Transverse colon (tissue), 4 donors: ENCODE results near the gene TRPM4. TPM values are rescaled to one million over a fixed set of nuclear protein-coding genes. Genes with fewer than 3 reads are reported as not detected.

ENCODE experiments used
- DNase-seq: peaks from one replicate; pipeline ENCODE4 v3.0.0-alpha.2; 2019
- H3K27ac ChIP-seq, 4 donors: fragments of 200-600 bp; sonication (generic); 2 replicates each; pipeline ENCODE4 v1.5.1; 2016 to 2018; ENCODE audit warnings: inconsistent platforms in 4 of 4
- H3K27me3 ChIP-seq: fragments of 200-600 bp; sonication (generic); 2 replicates; pipeline ENCODE4 v1.5.1; 2017; ENCODE audit warnings: inconsistent platforms
- H3K36me3 ChIP-seq, 4 donors: fragments of 200-600 bp; sonication (generic); 2 replicates each; pipeline ENCODE4 v1.5.1; 2017 to 2019; ENCODE audit warnings: inconsistent platforms in 4 of 4
- H3K4me1 ChIP-seq, 4 donors: fragments of 200-600 bp; sonication (generic); 2 replicates each; pipeline ENCODE4 v1.5.1; 2017 to 2020; ENCODE audit warnings: inconsistent platforms in 4 of 4
- H3K4me3 ChIP-seq, 4 donors: fragments of 200-600 bp; sonication (generic); 1 replicate in 1 of 4; 2 replicates in 3 of 4; pipeline versions ENCODE4 v1.5.1 to v1.6.1; 2017 to 2019; ENCODE audit warnings: inconsistent platforms in 4 of 4
- H3K9me3 ChIP-seq, 2 donors: fragments of 200-600 bp; sonication (generic); 2 replicates each; pipeline ENCODE4 v1.5.1; 2017 to 2019; ENCODE audit warnings: inconsistent platforms in 2 of 2
- CTCF ChIP-seq, 5 experiments: fragments of 200-600 bp in 3 of 5; fragments of 450-650 bp in 2 of 5; sonication (generic) in 3 of 5; IDR thresholded peaks; 1 replicate in 2 of 5; 2 replicates in 3 of 5; pipeline ENCODE4 v1.5.1; 2016 to 2017; ENCODE audit warnings: antibody characterized with exemption in 5 of 5, inconsistent platforms in 3 of 5, mild to moderate bottlenecking in 2 of 5, moderate library complexity in 1 of 5
- EP300 ChIP-seq: sonication (generic); formaldehyde crosslinking; IDR thresholded peaks from one replicate; pipeline ENCODE4 v1.6.1; 2017; ENCODE audit warnings: antibody characterized with exemption, low read depth
- POLR2A ChIP-seq: fragments of 450-650 bp; IDR thresholded peaks from one replicate; pipeline ENCODE4 v1.6.1; 2016; ENCODE audit warnings: antibody characterized with exemption, mild to moderate bottlenecking, moderate library complexity
- POLR2AphosphoS5 ChIP-seq, 3 donors: sonication (generic); formaldehyde crosslinking; IDR thresholded peaks; one replicate each; pipeline ENCODE4 v1.6.1; 2016; ENCODE audit warnings: antibody characterized with exemption in 3 of 3
- WGBS, 2 donors: methylation state at CpG; one replicate each; pipeline ENCODE4 v1.1.5; 2018; ENCODE audit warnings: low coverage in 1 of 2; 5-methylcytosine and 5-hydroxymethylcytosine counted together
- in situ Hi-C, 4 donors: fragments of 200-750 bp; cut with MboI; loops; one replicate each; pipeline versions ENCODE4 v1.15.0 to v1.15.1; 2017; ENCODE audit warnings: low sequenced_read_pairs in 3 of 4, low pct_ligation_motif_present in 1 of 4, low pct_unique_long_range_greater_than_20kb in 1 of 4
- intact Hi-C: fragments of 100-400 bp; cut with DNase I; formaldehyde crosslinking; loops from one replicate; pipeline ENCODE4 v1.15.1; 2023; ENCODE audit warnings: low total_unique reads
- total RNA-seq, 4 donors: library from RNA; depleted of rRNA; stranded (reverse); fragments of >200 nt; gene quantifications; one replicate each; pipeline ENCODE4 v1.1.0, GENCODE V29; 2016

TRPM4 gene
- total RNA-seq, 4 donors from 2014 or later, result 247 to 884 (median 568) TPM

DNA sequence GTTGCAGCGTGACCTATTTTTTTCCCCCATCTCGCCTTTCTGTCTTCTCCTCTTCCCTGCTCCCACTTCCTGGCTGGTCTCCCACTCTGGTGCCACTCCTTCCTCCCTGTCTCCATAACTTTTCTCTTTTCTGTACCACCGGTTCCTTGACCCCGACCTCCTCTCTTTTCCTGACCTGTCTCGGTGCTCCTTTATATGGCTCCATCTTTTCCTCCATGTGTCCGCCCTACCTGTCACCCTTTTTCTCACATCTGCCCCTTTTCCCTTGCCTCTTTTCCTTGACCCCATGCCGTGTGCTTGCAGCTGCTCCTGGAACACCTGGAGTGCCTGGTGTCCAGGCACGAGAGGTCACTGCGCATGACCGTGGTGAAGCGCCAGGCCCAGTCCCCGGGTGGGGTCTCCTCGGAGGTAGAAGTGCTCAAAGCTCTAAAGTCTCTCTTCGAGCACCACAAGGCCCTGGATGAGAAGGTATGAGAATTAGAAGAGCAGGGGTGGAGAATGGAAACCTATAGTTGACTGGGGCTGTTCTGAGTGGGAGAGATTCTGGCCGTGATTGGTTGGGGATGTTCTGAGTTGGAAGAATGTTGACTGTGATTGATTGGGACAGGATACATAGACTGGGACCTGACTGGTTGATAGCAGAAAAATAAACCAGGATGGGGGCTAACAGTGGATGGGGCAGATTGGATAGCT, 28.9 kb upstream of the TRPM4 start:
- Histone ChIP-seq H3K4me3 (peak overlapping the region in 3 of 4 donors; percentile 11 to 41 (median 21)), H3K27ac (peak overlapping the region; percentile 65 to 78 (median 72)), H3K27me3 (no peaks in the 10 kb centered on the region), H3K36me3 (no peaks in the 10 kb centered on the region), H3K4me1 (peaks cover 6 to 42% (median 21%) of the 10 kb centered on the region in 4 donors), H3K9me3 (no peaks in the 10 kb centered on the region)
- no peak for TF ChIP-seq EP300
- no peak for TF ChIP-seq CTCF (IDR thresholded peaks at IDR 0.05)
- TF ChIP-seq POLR2A, result no peak
- TF ChIP-seq POLR2AphosphoS5 (IDR thresholded peaks at IDR 0.05), result no peak
- no peak for DNase-seq
- WGBS, 2 donors, result 34 to 52% methylated on average over 15 of the region's 15 CpGs
- in situ Hi-C loops (no loop called here), intact Hi-C loops (no loop called here)

DNA sequence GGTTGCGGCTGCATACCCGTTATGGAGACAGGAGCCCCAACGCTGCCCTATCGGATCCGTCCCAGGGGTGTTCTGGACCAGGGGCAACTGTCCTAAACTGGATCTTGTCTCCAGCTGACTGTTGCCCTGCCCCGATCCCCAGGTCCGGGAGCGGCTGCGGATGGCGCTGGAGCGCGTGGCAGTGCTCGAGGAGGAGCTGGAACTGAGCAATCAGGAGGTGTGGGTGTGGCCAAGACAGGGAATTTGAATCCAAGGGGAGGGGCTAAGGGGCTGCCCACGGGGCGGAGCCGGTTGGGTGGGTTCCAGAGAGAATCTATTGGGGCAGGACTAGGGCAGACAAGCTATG, 28.4 kb upstream of the TRPM4 start:
- intact Hi-C loops (no loop called here), in situ Hi-C loops (no loop called here)
- no peak for DNase-seq
- Histone ChIP-seq H3K4me3 (no peak overlapping the region), H3K36me3 (no peaks in the 10 kb centered on the region), H3K4me1 (peaks cover 6 to 46% (median 25%) of the 10 kb centered on the region in 4 donors), H3K27me3 (no peaks in the 10 kb centered on the region), H3K27ac (no peak overlapping the region), H3K9me3 (no peaks in the 10 kb centered on the region)
- WGBS, 2 donors, result 62 to 70% methylated on average over 6 to 15 of the region's 16 CpGs
- TF ChIP-seq EP300 (no peak), POLR2A (no peak), CTCF (IDR thresholded peaks at IDR 0.05) (no peak), POLR2AphosphoS5 (IDR thresholded peaks at IDR 0.05) (no peak)

GRCh38 chr19:49130325-49130724, 27.3 kb upstream of the TRPM4 start:
- Histone ChIP-seq H3K9me3 (no peaks in the 10 kb centered on the region), H3K4me1 (peaks cover 6 to 37% (median 25%) of the 10 kb centered on the region in 4 donors), H3K36me3 (no peaks in the 10 kb centered on the region), H3K27me3 (no peaks in the 10 kb centered on the region), H3K27ac (no peak overlapping the region), H3K4me3 (no peak overlapping the region)
- intact Hi-C loops (no loop called here), in situ Hi-C loops (no loop called here)
- 98% methylated on average over 24 of the region's 24 CpGs; no CpG with 5 or more reads in 1 of the 2 donors for WGBS, 2 donors
- TF ChIP-seq EP300 (no peak), POLR2AphosphoS5 (IDR thresholded peaks at IDR 0.05) (no peak), POLR2A (no peak), CTCF (IDR thresholded peaks at IDR 0.05) (no peak)
- no peak for DNase-seq

DNA sequence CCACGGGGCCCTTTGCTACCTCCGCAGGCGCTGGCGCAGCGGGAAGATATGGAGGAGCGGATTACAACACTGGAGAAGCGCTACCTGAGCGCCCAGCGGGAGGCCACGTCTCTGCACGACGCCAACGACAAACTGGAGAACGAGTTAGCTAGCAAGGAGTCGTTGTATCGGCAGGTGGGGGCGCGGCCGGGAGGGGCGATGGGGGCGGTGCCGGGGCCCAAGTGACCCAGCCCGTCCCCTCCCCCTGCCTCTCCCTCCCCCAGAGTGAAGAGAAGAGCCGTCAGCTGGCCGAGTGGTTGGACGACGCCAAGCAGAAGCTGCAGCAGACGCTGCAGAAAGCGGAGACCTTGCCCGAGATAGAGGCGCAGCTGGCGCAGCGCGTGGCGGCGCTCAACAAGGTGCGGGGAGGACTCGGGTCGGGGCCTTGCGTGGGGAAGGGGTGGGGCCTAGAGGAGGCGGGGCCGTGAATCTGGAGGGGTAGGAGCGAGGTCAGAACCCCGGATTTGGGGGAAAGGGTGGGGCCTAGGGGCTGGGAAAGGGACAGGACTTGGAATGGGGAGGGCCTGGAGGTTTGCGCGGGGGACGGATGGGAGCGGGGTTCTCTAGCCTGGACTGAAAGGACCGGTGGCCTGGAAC, 24.5 kb upstream of the TRPM4 start:
- Histone ChIP-seq H3K9me3 (no peaks in the 10 kb centered on the region), H3K27ac (peak overlapping the region; percentile 15 to 76 (median 64)), H3K4me1 (peaks cover 6 to 39% (median 26%) of the 10 kb centered on the region in 4 donors), H3K27me3 (no peaks in the 10 kb centered on the region), H3K36me3 (no peaks in the 10 kb centered on the region), H3K4me3 (peak overlapping the region in 3 of 4 donors; percentile 7 to 39 (median 9))
- in situ Hi-C loops, result no loop called here
- intact Hi-C loops, result no loop called here
- no peak for TF ChIP-seq CTCF (IDR thresholded peaks at IDR 0.05)
- peak in 1 of 3 donors; percentile 40 for TF ChIP-seq POLR2AphosphoS5 (IDR thresholded peaks at IDR 0.05)
- 31 to 50% methylated on average over 5 to 44 of the region's 49 CpGs for WGBS, 2 donors
- DNase-seq, result peak; percentile 58
